ENCODE results near the gene NCK2.

NCK2 gene

GRCh38 chr2:105777031-105777482 lies 32.3 kb downstream of the NCK2 start:
- DNase-seq (ENCODE audit: low spot score): no peak

- DNase-seq (ENCODE audit: low spot score): no peak
Measured at GRCh38 chr2:105777506-105778055, 32.9 kb downstream of the NCK2 start.

- no peak for DNase-seq (ENCODE audit: low spot score)
Measured at GRCh38 chr2:105778080-105778607, 33.4 kb downstream of the NCK2 start.

GRCh38 chr2:105779394-105779793 lies 34.7 kb downstream of the NCK2 start:
- no peak for DNase-seq (ENCODE audit: low spot score)

- DNase-seq (ENCODE audit: low spot score): no peak
Measured at GRCh38 chr2:105780606-105781005, 35.9 kb downstream of the NCK2 start.

GRCh38 chr2:105781274-105781978 lies 36.7 kb downstream of the NCK2 start:
- no peak for DNase-seq (ENCODE audit: low spot score)

- DNase-seq (ENCODE audit: low spot score): no peak
Measured at GRCh38 chr2:105782123-105782522, 37.4 kb downstream of the NCK2 start.

- DNase-seq (ENCODE audit: low spot score): no peak
Measured at GRCh38 chr2:105782646-105783045, 37.9 kb downstream of the NCK2 start.

GRCh38 chr2:105783151-105783738 lies 38.5 kb downstream of the NCK2 start:
- DNase-seq (ENCODE audit: low spot score): no peak

- DNase-seq (ENCODE audit: low spot score): no peak
Measured at GRCh38 chr2:105783972-105784371, 39.3 kb downstream of the NCK2 start.

GRCh38 chr2:105784589-105784988 lies 39.9 kb downstream of the NCK2 start:
- no peak for DNase-seq (ENCODE audit: low spot score)

GRCh38 chr2:105785095-105785847 lies 40.6 kb downstream of the NCK2 start:
- no peak for DNase-seq (ENCODE audit: low spot score)

- DNase-seq (ENCODE audit: low spot score): no peak
Measured at GRCh38 chr2:105786231-105787230, 41.8 kb downstream of the NCK2 start.

- no peak for DNase-seq (ENCODE audit: low spot score)
Measured at GRCh38 chr2:105787376-105788318, 42.9 kb downstream of the NCK2 start.

- no peak for DNase-seq (ENCODE audit: low spot score)
Measured at GRCh38 chr2:105788670-105789290, 44.1 kb downstream of the NCK2 start.

- peak; percentile 75 for DNase-seq (ENCODE audit: low spot score)
Measured at GRCh38 chr2:105789745-105790460, 45.2 kb downstream of the NCK2 start.

- no peak for DNase-seq (ENCODE audit: low spot score)
Measured at GRCh38 chr2:105790461-105791149, 45.9 kb downstream of the NCK2 start.

- DNase-seq (ENCODE audit: low spot score): no peak
Measured at GRCh38 chr2:105791229-105791628, 46.5 kb downstream of the NCK2 start.

All from Ammon's horn (tissue), 1 donor.